GM23338 (cell line): ENCODE data around the gene DNAJC11. TPM values are rescaled to one million over a fixed set of nuclear protein-coding genes. Genes with fewer than 3 reads are reported as not detected.
A peak's percentile ranks its signal among the peaks of the same experiment; 100 is the strongest.

Experiments used
- ATAC-seq: fragments of 200-7000 bp; cut with Tn5 transposase; 3 replicates; pipeline ENCODE4 v1.9.1; 2020
- DNase-seq: peaks from one replicate; pipeline ENCODE4 v3.0.0-alpha.2; 2015; ENCODE audit warnings: low spot score
- H2AFZ ChIP-seq: fragments of 200-600 bp; sonication (generic); 2 replicates; pipeline ENCODE4 v1.8.0; 2016; ENCODE audit warnings: antibody characterized with exemption, mild to moderate bottlenecking, moderate library complexity
- H3F3A ChIP-seq: fragments of 200-600 bp; sonication (generic); replicated peaks from 2 replicates; pipeline ENCODE4 v1.8.0; 2017; ENCODE audit warnings: antibody characterized with exemption, mixed run types, low read depth
- H3K27ac ChIP-seq: fragments of 200-600 bp; sonication (generic); 2 replicates; pipeline ENCODE4 v1.6.1; 2016; ENCODE audit warnings: low read depth
- H3K27me3 ChIP-seq: fragments of 200-600 bp; sonication (generic); 2 replicates; pipeline ENCODE4 v1.8.0; 2016; ENCODE audit warnings: mild to moderate bottlenecking, mixed run types, moderate library complexity; ENCODE audit not compliant: insufficient read depth
- H3K36me3 ChIP-seq: fragments of 200-600 bp; sonication (generic); 2 replicates; pipeline ENCODE4 v1.8.0; 2016; ENCODE audit warnings: mild to moderate bottlenecking; ENCODE audit not compliant: insufficient read depth
- H3K4me1 ChIP-seq: fragments of 200-600 bp; sonication (generic); 2 replicates; pipeline ENCODE4 v1.8.0; 2016; ENCODE audit warnings: mild to moderate bottlenecking, moderate library complexity; ENCODE audit not compliant: insufficient read depth
- H3K4me2 ChIP-seq: fragments of 200-600 bp; sonication (generic); 2 replicates; pipeline ENCODE4 v1.7.1; 2017; ENCODE audit warnings: mixed run types
- H3K4me3 ChIP-seq: fragments of 200-600 bp; sonication (generic); 2 replicates; pipeline ENCODE4 v1.6.1; 2016; ENCODE audit warnings: mixed run types
- H3K79me2 ChIP-seq: fragments of 200-600 bp; sonication (generic); replicated peaks from 2 replicates; pipeline ENCODE4 v1.8.0; 2017; ENCODE audit warnings: mild to moderate bottlenecking; ENCODE audit not compliant: insufficient read depth
- H3K9me2 ChIP-seq: fragments of 200-600 bp; sonication (generic); 2 replicates; pipeline ENCODE4 v1.8.0; 2017; ENCODE audit not compliant: insufficient read depth
- H4K20me1 ChIP-seq: fragments of 200-600 bp; sonication (generic); replicated peaks from 2 replicates; pipeline ENCODE4 v1.8.0; 2017; ENCODE audit warnings: mild to moderate bottlenecking; ENCODE audit not compliant: insufficient read depth
- H3K27ac Mint-ChIP-seq: 2 replicates; pipeline ENCODE4 v1.8.0; 2020; ENCODE audit warnings: inconsistent platforms, mild to moderate bottlenecking, moderate library complexity, mixed read lengths
- H3K27me3 Mint-ChIP-seq: 3 replicates; pipeline ENCODE4 v1.8.0; 2022; ENCODE audit warnings: low read depth, mild to moderate bottlenecking, moderate library complexity, mixed read lengths, inconsistent platforms; ENCODE audit not compliant: insufficient read depth, poor library complexity
- H3K36me3 Mint-ChIP-seq: 3 replicates; pipeline ENCODE4 v1.8.0; 2021; ENCODE audit warnings: low read depth, mild to moderate bottlenecking, inconsistent platforms, moderate library complexity, mixed read lengths
- H3K4me1 Mint-ChIP-seq: 3 replicates; pipeline ENCODE4 v1.8.0; 2020; ENCODE audit warnings: mild to moderate bottlenecking, inconsistent platforms, mixed read lengths
- H3K4me3 Mint-ChIP-seq: 3 replicates; pipeline ENCODE4 v1.8.0; 2021; ENCODE audit warnings: moderate library complexity, mild to moderate bottlenecking, inconsistent platforms, mixed read lengths
- H3K9me3 Mint-ChIP-seq: 3 replicates; pipeline ENCODE4 v1.8.0; 2020; ENCODE audit warnings: moderate library complexity, mild to moderate bottlenecking, inconsistent platforms, mixed read lengths
- CREB1 ChIP-seq: fragments of 250-450 bp; sonication (Bioruptor Pico); IDR thresholded peaks from 2 replicates; pipeline ENCODE4 v1.5.0; 2020; ENCODE audit warnings: low read depth, mild to moderate bottlenecking, moderate library complexity
- NANOG ChIP-seq: IDR thresholded peaks from 2 replicates; pipeline ENCODE4 v1.6.1; 2016; ENCODE audit warnings: antibody characterized with exemption, borderline replicate concordance
- POLR2AphosphoS5 ChIP-seq: IDR thresholded peaks from 2 replicates; pipeline ENCODE4 v1.6.1; 2016; ENCODE audit warnings: antibody characterized with exemption, low read depth
- ZNF114 ChIP-seq: fragments of 250-450 bp; sonication (Bioruptor Pico); IDR thresholded peaks from 2 replicates; pipeline ENCODE4 v1.5.0; 2020; ENCODE audit warnings: mild to moderate bottlenecking, moderate library complexity
- polyA plus RNA-seq: library from polyadenylated mRNA; unstranded; fragments of >200 nt; fragmentation: Nextera tagmentation; extraction: Ambion mirVana; gene quantifications from 2 replicates; pipeline ENCODE4 v1.2.1, GENCODE V29; 2016
- total RNA-seq: library from RNA; depleted of rRNA; stranded (reverse); fragments of >200 nt; shearing (Covaris generic); gene quantifications from 2 replicates; pipeline ENCODE4 v1.2.3, GENCODE V29; 2014
- TF ChIP-seq, protein P1 (sequence below): fragments of 250-450 bp; sonication (Bioruptor Pico); IDR thresholded peaks from 2 replicates; pipeline ENCODE4 v1.5.0; 2020; ENCODE audit warnings: mild to moderate bottlenecking, moderate library complexity
- TF ChIP-seq, protein P2 (sequence below), 2 experiments: fragments of 200-600 bp in 1 of 2; sonication (generic) in 1 of 2; conservative IDR thresholded peaks; 2 replicates each; pipeline versions ENCODE4 v1.5.1 to v1.6.1; 2016 to 2017; ENCODE audit warnings: antibody characterized with exemption in 2 of 2, low read depth in 2 of 2, mild to moderate bottlenecking in 2 of 2, moderate library complexity in 1 of 2

Gene DNAJC11
- total and polyA plus RNA-seq, 2 experiments from 2014 or later, result 48.4 to 67.2 TPM

DNA sequence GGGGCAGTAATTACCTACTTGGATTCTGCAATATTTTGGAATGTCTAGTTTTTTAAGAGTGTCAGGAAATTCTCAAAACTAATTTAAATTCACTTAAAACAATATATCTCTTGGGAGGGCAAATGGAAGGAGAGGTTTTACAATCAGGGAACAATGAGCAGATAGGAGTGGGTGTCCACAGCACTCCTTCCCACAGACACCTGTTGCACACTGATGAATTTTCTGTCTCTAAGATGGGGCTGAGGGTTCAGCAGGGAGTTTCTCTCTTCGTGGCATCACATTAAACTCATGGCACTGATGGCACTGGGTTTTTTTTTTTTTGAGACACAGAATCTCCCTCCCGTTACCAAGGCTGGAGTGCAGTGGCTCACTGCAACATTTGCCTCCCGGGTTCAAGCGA lies 82.6 kb downstream of the DNAJC11 start (continued):
- TF ChIP-seq, protein P1, sequence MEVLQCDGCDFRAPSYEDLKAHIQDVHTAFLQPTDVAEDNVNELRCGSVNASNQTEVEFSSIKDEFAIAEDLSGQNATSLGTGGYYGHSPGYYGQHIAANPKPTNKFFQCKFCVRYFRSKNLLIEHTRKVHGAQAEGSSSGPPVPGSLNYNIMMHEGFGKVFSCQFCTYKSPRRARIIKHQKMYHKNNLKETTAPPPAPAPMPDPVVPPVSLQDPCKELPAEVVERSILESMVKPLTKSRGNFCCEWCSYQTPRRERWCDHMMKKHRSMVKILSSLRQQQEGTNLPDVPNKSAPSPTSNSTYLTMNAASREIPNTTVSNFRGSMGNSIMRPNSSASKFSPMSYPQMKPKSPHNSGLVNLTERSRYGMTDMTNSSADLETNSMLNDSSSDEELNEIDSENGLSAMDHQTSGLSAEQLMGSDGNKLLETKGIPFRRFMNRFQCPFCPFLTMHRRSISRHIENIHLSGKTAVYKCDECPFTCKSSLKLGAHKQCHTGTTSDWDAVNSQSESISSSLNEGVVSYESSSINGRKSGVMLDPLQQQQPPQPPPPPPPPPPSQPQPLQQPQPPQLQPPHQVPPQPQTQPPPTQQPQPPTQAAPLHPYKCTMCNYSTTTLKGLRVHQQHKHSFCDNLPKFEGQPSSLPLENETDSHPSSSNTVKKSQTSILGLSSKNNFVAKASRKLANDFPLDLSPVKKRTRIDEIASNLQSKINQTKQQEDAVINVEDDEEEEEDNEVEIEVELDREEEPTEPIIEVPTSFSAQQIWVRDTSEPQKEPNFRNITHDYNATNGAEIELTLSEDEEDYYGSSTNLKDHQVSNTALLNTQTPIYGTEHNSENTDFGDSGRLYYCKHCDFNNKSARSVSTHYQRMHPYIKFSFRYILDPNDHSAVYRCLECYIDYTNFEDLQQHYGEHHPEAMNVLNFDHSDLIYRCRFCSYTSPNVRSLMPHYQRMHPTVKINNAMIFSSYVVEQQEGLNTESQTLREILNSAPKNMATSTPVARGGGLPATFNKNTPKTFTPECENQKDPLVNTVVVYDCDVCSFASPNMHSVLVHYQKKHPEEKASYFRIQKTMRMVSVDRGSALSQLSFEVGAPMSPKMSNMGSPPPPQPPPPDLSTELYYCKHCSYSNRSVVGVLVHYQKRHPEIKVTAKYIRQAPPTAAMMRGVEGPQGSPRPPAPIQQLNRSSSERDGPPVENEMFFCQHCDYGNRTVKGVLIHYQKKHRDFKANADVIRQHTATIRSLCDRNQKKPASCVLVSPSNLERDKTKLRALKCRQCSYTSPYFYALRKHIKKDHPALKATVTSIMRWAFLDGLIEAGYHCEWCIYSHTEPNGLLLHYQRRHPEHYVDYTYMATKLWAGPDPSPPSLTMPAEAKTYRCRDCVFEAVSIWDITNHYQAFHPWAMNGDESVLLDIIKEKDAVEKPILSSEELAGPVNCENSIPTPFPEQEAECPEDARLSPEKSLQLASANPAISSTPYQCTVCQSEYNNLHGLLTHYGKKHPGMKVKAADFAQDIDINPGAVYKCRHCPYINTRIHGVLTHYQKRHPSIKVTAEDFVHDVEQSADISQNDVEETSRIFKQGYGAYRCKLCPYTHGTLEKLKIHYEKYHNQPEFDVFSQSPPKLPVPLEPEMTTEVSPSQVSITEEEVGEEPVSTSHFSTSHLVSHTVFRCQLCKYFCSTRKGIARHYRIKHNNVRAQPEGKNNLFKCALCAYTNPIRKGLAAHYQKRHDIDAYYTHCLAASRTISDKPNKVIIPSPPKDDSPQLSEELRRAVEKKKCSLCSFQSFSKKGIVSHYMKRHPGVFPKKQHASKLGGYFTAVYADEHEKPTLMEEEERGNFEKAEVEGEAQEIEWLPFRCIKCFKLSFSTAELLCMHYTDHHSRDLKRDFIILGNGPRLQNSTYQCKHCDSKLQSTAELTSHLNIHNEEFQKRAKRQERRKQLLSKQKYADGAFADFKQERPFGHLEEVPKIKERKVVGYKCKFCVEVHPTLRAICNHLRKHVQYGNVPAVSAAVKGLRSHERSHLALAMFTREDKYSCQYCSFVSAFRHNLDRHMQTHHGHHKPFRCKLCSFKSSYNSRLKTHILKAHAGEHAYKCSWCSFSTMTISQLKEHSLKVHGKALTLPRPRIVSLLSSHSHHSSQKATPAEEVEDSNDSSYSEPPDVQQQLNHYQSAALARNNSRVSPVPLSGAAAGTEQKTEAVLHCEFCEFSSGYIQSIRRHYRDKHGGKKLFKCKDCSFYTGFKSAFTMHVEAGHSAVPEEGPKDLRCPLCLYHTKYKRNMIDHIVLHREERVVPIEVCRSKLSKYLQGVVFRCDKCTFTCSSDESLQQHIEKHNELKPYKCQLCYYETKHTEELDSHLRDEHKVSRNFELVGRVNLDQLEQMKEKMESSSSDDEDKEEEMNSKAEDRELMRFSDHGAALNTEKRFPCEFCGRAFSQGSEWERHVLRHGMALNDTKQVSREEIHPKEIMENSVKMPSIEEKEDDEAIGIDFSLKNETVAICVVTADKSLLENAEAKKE, result no peak

DNA sequence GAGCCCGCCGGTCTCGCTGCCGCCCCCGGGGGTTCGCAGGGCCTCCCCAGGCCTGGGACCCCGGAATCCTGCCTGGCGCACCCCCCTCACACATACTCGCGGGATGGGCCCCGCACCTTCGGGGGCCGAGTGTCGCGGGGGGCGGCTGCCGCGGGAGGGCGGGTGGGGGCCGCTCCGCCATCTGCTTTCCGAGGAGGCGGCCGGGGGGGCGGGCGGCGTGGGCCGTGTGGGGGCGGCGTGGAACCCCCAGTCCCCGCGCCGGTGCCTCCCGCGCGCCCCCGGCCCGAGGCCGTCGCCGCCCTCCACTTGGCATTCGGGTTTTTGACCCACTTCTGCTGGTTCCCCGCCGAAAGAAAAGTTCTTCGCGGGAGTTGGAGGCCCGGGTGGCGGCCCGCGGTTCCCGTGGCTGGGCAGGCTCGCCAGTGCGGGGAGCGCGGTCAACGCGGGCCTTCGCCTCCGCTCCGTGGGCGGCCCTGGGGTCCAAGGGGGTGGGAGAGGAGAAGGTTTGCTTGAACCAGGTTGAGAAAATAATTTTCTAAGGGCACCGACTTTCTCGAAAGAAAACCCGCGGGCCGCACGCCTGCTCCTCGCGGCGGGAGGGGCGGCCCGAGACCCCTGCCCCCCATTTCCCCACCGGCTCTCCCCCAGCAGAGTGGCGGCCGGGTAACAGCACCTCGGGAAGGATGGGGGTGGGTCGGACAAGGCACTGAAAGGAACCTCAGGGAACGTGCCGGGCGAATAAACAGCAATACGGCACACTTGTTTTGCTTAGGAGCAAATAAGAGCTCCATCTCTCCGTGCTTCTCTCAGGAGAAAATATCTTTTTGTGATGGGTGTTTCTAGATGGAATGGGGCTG lies 86.5 kb downstream of the DNAJC11 start:
- DNase-seq (peak; percentile 55), ATAC-seq (no peak)
- peak overlapping the region; percentile 96 for H3K4me3 ChIP-seq
- H3K27me3 ChIP-seq, result peaks cover 14% of the 10 kb centered on the region
- peak overlapping the region; percentile 94 for H3K4me2 ChIP-seq
- H3K36me3 ChIP-seq, result peaks cover 9% of the 10 kb centered on the region; the same call in 1 of the 2 replicates
- H3K4me1 ChIP-seq, result peaks cover 11% of the 10 kb centered on the region
- H2AFZ ChIP-seq, result no peak overlapping the region
- Mint-ChIP-seq H3K4me1 (peaks cover 17% of the 10 kb centered on the region), H3K36me3 (peaks cover 35% of the 10 kb centered on the region), H3K27ac (no peak overlapping the region; the same call in 1 of the 2 replicates), H3K4me3 (peak overlapping the region; percentile 81), H3K27me3 (peaks cover 35% of the 10 kb centered on the region), H3K9me3 (peaks cover 3% of the 10 kb centered on the region; the same call in 1 of the 3 replicates)
- peaks cover 46% of the 10 kb centered on the region for H4K20me1 ChIP-seq
- peak overlapping the region; percentile 59; the same call in 1 of the 2 replicates for H3K27ac ChIP-seq
- H3K79me2 ChIP-seq, result peaks cover 53% of the 10 kb centered on the region
- H3K9me2 ChIP-seq, result peaks cover 3% of the 10 kb centered on the region; the same call in 1 of the 2 replicates
- peaks cover 23% of the 10 kb centered on the region for H3F3A ChIP-seq
- TF ChIP-seq CREB1 (CRISPR knock-in tag) (no peak), NANOG (no peak), ZNF114 (CRISPR knock-in tag) (no peak), POLR2AphosphoS5 (no peak)
- TF ChIP-seq, protein P2, sequence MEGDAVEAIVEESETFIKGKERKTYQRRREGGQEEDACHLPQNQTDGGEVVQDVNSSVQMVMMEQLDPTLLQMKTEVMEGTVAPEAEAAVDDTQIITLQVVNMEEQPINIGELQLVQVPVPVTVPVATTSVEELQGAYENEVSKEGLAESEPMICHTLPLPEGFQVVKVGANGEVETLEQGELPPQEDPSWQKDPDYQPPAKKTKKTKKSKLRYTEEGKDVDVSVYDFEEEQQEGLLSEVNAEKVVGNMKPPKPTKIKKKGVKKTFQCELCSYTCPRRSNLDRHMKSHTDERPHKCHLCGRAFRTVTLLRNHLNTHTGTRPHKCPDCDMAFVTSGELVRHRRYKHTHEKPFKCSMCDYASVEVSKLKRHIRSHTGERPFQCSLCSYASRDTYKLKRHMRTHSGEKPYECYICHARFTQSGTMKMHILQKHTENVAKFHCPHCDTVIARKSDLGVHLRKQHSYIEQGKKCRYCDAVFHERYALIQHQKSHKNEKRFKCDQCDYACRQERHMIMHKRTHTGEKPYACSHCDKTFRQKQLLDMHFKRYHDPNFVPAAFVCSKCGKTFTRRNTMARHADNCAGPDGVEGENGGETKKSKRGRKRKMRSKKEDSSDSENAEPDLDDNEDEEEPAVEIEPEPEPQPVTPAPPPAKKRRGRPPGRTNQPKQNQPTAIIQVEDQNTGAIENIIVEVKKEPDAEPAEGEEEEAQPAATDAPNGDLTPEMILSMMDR (conservative IDR thresholded peaks at IDR 0.05; ENCODE audit: low read depth in 2 of 2), result no peak
- TF ChIP-seq, protein P1, result no peak
